ENCODE measurements around the gene P2RY6. TPM values are rescaled to one million over a fixed set of nuclear protein-coding genes. Genes with fewer than 3 reads are reported as not detected.

P2RY6 gene
- total RNA-seq, result 0.17 TPM in 1 of 2 replicates, not detected in the other

GRCh38 chr11:73271936-73272679 lies at the start of gene P2RY6:
Gene P2RY6, plus strand, starts transcription at chr11:73272338. Its CDS starts 24,181 bp downstream, at chr11:73296519.

DNA sequence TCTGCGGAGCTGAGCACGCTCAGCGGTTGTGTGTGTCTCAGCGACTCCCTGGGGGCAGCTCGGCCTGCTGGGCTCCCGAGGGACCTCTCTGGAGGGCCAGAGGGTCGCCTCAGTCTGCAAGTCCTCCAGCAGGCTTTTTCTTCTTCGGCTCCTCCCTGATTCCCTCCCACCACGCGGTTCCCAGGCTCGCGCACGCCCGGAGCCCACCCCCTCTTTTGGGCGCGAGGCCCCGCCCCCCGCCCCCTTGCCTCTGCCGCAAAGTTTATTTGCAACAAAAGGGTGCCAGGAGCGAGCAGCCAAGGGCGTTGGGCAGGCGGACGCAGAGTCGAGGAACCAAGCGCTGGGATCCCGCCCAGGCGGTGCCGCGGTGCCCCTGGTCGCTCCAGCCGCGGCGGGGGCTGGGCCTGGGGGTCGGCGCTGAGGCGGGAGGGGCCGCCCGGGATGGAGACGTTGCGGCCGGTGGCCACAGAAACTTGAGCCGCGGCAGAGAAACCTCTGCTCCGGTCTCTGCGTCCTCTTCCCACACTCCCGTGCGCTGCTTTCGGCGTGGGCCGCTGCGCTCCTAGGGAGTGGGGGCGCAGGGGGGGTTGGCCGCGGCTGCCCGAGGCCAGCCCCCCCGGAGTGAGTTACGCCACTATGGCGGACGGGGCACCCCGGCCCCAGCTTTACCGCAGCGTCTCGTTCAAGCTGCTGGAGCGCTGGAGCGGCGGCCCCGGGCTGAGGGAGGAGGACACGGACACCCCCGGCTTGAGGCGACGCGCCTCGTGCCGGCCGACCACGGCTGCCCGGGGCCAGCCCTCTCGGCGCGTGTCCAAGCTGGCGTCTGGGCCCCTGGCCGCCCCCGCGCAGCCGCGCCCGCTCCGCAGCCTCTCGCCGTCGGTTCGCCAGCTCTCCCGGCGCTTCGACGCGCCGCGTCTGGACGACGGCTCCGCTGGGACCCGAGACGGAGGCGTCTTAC lies 36.1 kb downstream of the P2RY6 start, which contains the start of gene ARHGEF17:
Gene ARHGEF17 (plus strand): TSS at position 274 of the 958 bp plus-strand sequence. CDS start 363 bp downstream, at position 637.

Other genes with a start within 250 kb of the P2RY6 start
- 9.9 and 10.0 TPM in 2 replicates for gene FCHSD2, start 130.0 kb upstream of the P2RY6 start, total RNA-seq
- not detected in 2 replicates for gene P2RY2, start 54.1 kb upstream of the P2RY6 start, total RNA-seq
- gene ARHGEF17, start 35.9 kb downstream of the P2RY6 start, total RNA-seq, result 34.6 and 44.7 TPM in 2 replicates
- gene RELT, start 104.1 kb downstream of the P2RY6 start, total RNA-seq, result 1.2 and 2.3 TPM in 2 replicates

Measured in smooth muscle cell of trachea (primary cell).